H9 (cell line): ENCODE data around the gene VPS51. TPM values are rescaled to one million over a fixed set of nuclear protein-coding genes. Genes with fewer than 3 reads are reported as not detected.

Experiments used
- DNase-seq: peaks from one replicate; pipeline ENCODE4 v3.0.0-alpha.2; 2017
- H2AFZ ChIP-seq: one replicate; pipeline ENCODE4 v1.6.1; 2013; ENCODE audit warnings: mild to moderate bottlenecking, low read length, control low read depth, moderate library complexity
- H2AK5ac ChIP-seq: 2 replicates; pipeline ENCODE4 v1.6.1; 2013; ENCODE audit warnings: low read length, control low read depth, mixed read lengths; ENCODE audit not compliant: insufficient read length
- H2BK120ac ChIP-seq: one replicate; pipeline ENCODE4 v1.6.1; 2013; ENCODE audit warnings: low read depth, mild to moderate bottlenecking, low read length, control low read depth, inconsistent platforms; ENCODE audit not compliant: poor library complexity, severe bottlenecking
- H2BK12ac ChIP-seq: 2 replicates; pipeline ENCODE4 v1.6.1; 2013; ENCODE audit warnings: low read length, control low read depth, mixed read lengths, low read depth; ENCODE audit not compliant: insufficient read length
- H2BK15ac ChIP-seq: 2 replicates; pipeline ENCODE4 v1.6.1; 2013; ENCODE audit warnings: low read depth, low read length, control low read depth
- H2BK20ac ChIP-seq: one replicate; pipeline ENCODE4 v1.6.1; 2013; ENCODE audit warnings: low read depth, mild to moderate bottlenecking, low read length, control low read depth, inconsistent platforms; ENCODE audit not compliant: poor library complexity, severe bottlenecking
- H2BK5ac ChIP-seq: 2 replicates; pipeline ENCODE4 v1.6.1; 2013; ENCODE audit warnings: low read length, control low read depth, mixed read lengths; ENCODE audit not compliant: insufficient read length
- H3K14ac ChIP-seq: 2 replicates; pipeline ENCODE4 v1.6.1; 2013; ENCODE audit warnings: low read length, control low read depth; ENCODE audit not compliant: insufficient read depth
- H3K18ac ChIP-seq: 2 replicates; pipeline ENCODE4 v1.6.1; 2013; ENCODE audit warnings: low read depth, mild to moderate bottlenecking, mixed read lengths, low read length, control low read depth; ENCODE audit not compliant: insufficient read length
- H3K23ac ChIP-seq: 2 replicates; pipeline ENCODE4 v1.6.1; 2013; ENCODE audit warnings: low read length, control low read depth, mixed read lengths, low read depth; ENCODE audit not compliant: insufficient read length
- H3K23me2 ChIP-seq: 2 replicates; pipeline ENCODE4 v1.6.1; 2013; ENCODE audit warnings: low read depth, mild to moderate bottlenecking, mixed read lengths, low read length, control low read depth; ENCODE audit not compliant: insufficient read length, poor library complexity, severe bottlenecking
- H3K27ac ChIP-seq: 2 replicates; pipeline ENCODE4 v1.5.1; 2013; ENCODE audit warnings: low read length, control low read depth, mixed read lengths, low read depth; ENCODE audit not compliant: insufficient read length
- H3K27me3 ChIP-seq: 2 replicates; pipeline ENCODE4 v1.6.1; 2013; ENCODE audit warnings: low read length, control low read depth, inconsistent platforms; ENCODE audit not compliant: insufficient read depth
- H3K4ac ChIP-seq: 2 replicates; pipeline ENCODE4 v1.6.1; 2013; ENCODE audit warnings: low read depth, mild to moderate bottlenecking, control low read depth, inconsistent platforms, low read length, moderate library complexity
- H3K4me1 ChIP-seq: 2 replicates; pipeline ENCODE4 v1.6.1; 2013; ENCODE audit warnings: low read length, control low read depth, inconsistent platforms; ENCODE audit not compliant: insufficient read depth
- H3K4me2 ChIP-seq: 2 replicates; pipeline ENCODE4 v1.6.1; 2013; ENCODE audit warnings: low read length, control low read depth, mixed read lengths; ENCODE audit not compliant: insufficient read length, insufficient read depth
- H3K56ac ChIP-seq: 2 replicates; pipeline ENCODE4 v1.6.1; 2013; ENCODE audit warnings: low read depth, mild to moderate bottlenecking, mixed read lengths, low read length, control low read depth; ENCODE audit not compliant: insufficient read length
- H3K79me1 ChIP-seq: 2 replicates; pipeline ENCODE4 v1.6.1; 2013; ENCODE audit warnings: low read depth, mild to moderate bottlenecking, moderate library complexity, low read length, control low read depth, inconsistent platforms; ENCODE audit not compliant: insufficient read depth, poor library complexity, severe bottlenecking
- H3K79me2 ChIP-seq: 2 replicates; pipeline ENCODE4 v1.6.1; 2013; ENCODE audit warnings: low read length, control low read depth, inconsistent platforms; ENCODE audit not compliant: insufficient read depth
- H3K9ac ChIP-seq: 2 replicates; pipeline ENCODE4 v1.6.1; 2013; ENCODE audit warnings: low read length, control low read depth, mixed read lengths; ENCODE audit not compliant: insufficient read length; ENCODE audit errors: extremely low read depth
- H3K9me3 ChIP-seq: one replicate; pipeline ENCODE4 v1.6.1; 2013; ENCODE audit warnings: low read depth, low read length, inconsistent platforms; ENCODE audit not compliant: control insufficient read depth
- H3T11ph ChIP-seq: one replicate; pipeline ENCODE4 v1.6.1; 2013; ENCODE audit warnings: mild to moderate bottlenecking, low read length, control low read depth, inconsistent platforms
- H4K20me1 ChIP-seq: one replicate; pipeline ENCODE4 v1.6.1; 2013; ENCODE audit not compliant: control insufficient read depth, insufficient read length, insufficient read depth
- H4K5ac ChIP-seq: 2 replicates; pipeline ENCODE4 v1.6.1; 2013; ENCODE audit warnings: low read depth, mild to moderate bottlenecking, mixed read lengths, low read length, control low read depth; ENCODE audit not compliant: insufficient read length
- H4K8ac ChIP-seq: replicated peaks from 2 replicates; pipeline ENCODE4 v1.6.1; 2013; ENCODE audit warnings: low read length, control low read depth, mixed read lengths, low read depth; ENCODE audit not compliant: insufficient read length
- H4K91ac ChIP-seq: 2 replicates; pipeline ENCODE4 v1.6.1; 2013; ENCODE audit warnings: low read depth, mild to moderate bottlenecking, moderate library complexity, mixed read lengths, low read length, control low read depth; ENCODE audit not compliant: insufficient read length
- H3K27ac Mint-ChIP-seq, 3 experiments: 2 replicates in 2 of 3; 3 replicates in 1 of 3; pipeline ENCODE4 v1.8.0; 2020 to 2021; ENCODE audit warnings: mixed read lengths in 3 of 3, mild to moderate bottlenecking in 1 of 3, moderate library complexity in 1 of 3
- H3K27me3 Mint-ChIP-seq: 2 replicates; pipeline ENCODE4 v1.8.0; 2021; ENCODE audit warnings: low read depth, mild to moderate bottlenecking, moderate library complexity, mixed read lengths
- H3K36me3 Mint-ChIP-seq, 3 experiments: 2 replicates in 2 of 3; 3 replicates in 1 of 3; pipeline ENCODE4 v1.8.0; 2020 to 2021; ENCODE audit warnings: low read depth in 3 of 3, mixed read lengths in 3 of 3; ENCODE audit not compliant: insufficient read depth in 1 of 3
- H3K4me1 Mint-ChIP-seq, 2 experiments: 2 replicates each; pipeline ENCODE4 v1.8.0; 2020; ENCODE audit warnings: mixed read lengths in 2 of 2
- H3K4me3 Mint-ChIP-seq, 2 experiments: 2 replicates in 1 of 2; 3 replicates in 1 of 2; pipeline ENCODE4 v1.8.0; 2020 to 2021; ENCODE audit warnings: mild to moderate bottlenecking in 2 of 2, mixed read lengths in 2 of 2, moderate library complexity in 1 of 2
- H3K9me3 Mint-ChIP-seq, 2 experiments: 2 replicates in 1 of 2; 3 replicates in 1 of 2; pipeline ENCODE4 v1.8.0; 2020; ENCODE audit warnings: mild to moderate bottlenecking in 2 of 2, mixed read lengths in 2 of 2, moderate library complexity in 1 of 2
- CTCF ChIP-seq: fragments of 200-600 bp; sonication (generic); conservative IDR thresholded peaks from 3 replicates; pipeline ENCODE4 v1.8.0; 2021; ENCODE audit warnings: antibody characterized with exemption, mild to moderate bottlenecking
- WGBS: extraction: QIAGEN DNeasy Blood & Tissue Kit; methylation state at CpG from one replicate; pipeline ENCODE4 v1.1.7; 2013; ENCODE audit warnings: missing lambda C conversion rate, low lambda C conversion rate, mixed read lengths; ENCODE audit not compliant: insufficient read length; ENCODE audit errors: extremely low coverage; 5-methylcytosine and 5-hydroxymethylcytosine counted together
- total RNA-seq: library from RNA; stranded (reverse); gene quantifications from 2 replicates; pipeline ENCODE4 v1.2.1, GENCODE V29; 2021

The VPS51 gene
- total RNA-seq, 1 experiment from 2014 or later: 94.7 TPM

GRCh38 chr11:65117206-65118096 is 21.4 kb downstream of the VPS51 start, which contains the start of gene ZNHIT2:
ZNHIT2 (minus strand) TSS chr11:65117701; CDS start chr11:65117653, 48 bp downstream.
- peak within 1 kb of the TSS; percentile 88 for H3K18ac ChIP-seq
- TF ChIP-seq CTCF: peak; percentile 96
- H3T11ph ChIP-seq: no peak within 1 kb of the TSS
- H4K20me1 ChIP-seq: no peaks in the 10 kb centered on the region
- peaks cover 6% of the 10 kb centered on the region; the same call in 1 of the 2 replicates for H3K79me2 ChIP-seq
- Mint-ChIP-seq H3K4me1 (peaks cover 14 to 26% of the 10 kb centered on the region in 2 experiments), H3K27ac (peak within 1 kb of the TSS; percentile 92 to 98 (median 96)), H3K9me3 (no peaks in the 10 kb centered on the region), H3K27me3 (peaks cover 1% of the 10 kb centered on the region; the same call in 1 of the 2 replicates), H3K36me3 (peaks cover 32 to 67% (median 65%) of the 10 kb centered on the region in 3 experiments), H3K4me3 (peak within 1 kb of the TSS; percentile 84 to 89)
- no peak within 1 kb of the TSS for H4K5ac ChIP-seq
- no peaks in the 10 kb centered on the region for H3K9me3 ChIP-seq
- peaks cover 21% of the 10 kb centered on the region for H3K23me2 ChIP-seq
- H3K9ac ChIP-seq: peak within 1 kb of the TSS; percentile 82
- H3K4me1 ChIP-seq: no peaks in the 10 kb centered on the region
- H3K27me3 ChIP-seq: no peaks in the 10 kb centered on the region
- H3K79me1 ChIP-seq: no peaks in the 10 kb centered on the region
- peak within 1 kb of the TSS; percentile 91 for H3K14ac ChIP-seq
- no CpG with 5 or more reads among the region's 89 CpGs for WGBS
- DNase-seq: peak; percentile 99
- no peak within 1 kb of the TSS for H3K23ac ChIP-seq
- no peak within 1 kb of the TSS for H4K8ac ChIP-seq
- no peak within 1 kb of the TSS for H2AK5ac ChIP-seq
- no peak within 1 kb of the TSS; the same call in 1 of the 2 replicates for H3K4ac ChIP-seq
- H3K27ac ChIP-seq: no peak within 1 kb of the TSS
- no peak within 1 kb of the TSS for H2BK12ac ChIP-seq
- no peak within 1 kb of the TSS for H2BK5ac ChIP-seq
- no peak within 1 kb of the TSS for H4K91ac ChIP-seq
- H2BK120ac ChIP-seq: no peak within 1 kb of the TSS
- H2AFZ ChIP-seq: no peak within 1 kb of the TSS
- H2BK15ac ChIP-seq: no peak within 1 kb of the TSS
- H2BK20ac ChIP-seq: no peak within 1 kb of the TSS
- peak within 1 kb of the TSS; percentile 74 for H3K4me2 ChIP-seq
- no peak within 1 kb of the TSS for H3K56ac ChIP-seq
